GM12801 (cell line): ENCODE data around the gene SNTA1.

ENCODE experiments used
- CTCF ChIP-seq: IDR thresholded peaks from one replicate; pipeline ENCODE4 v1.5.1; 2011; ENCODE audit warnings: control low read depth; ENCODE audit not compliant: insufficient read length; ENCODE audit errors: extremely low read depth

The SNTA1 gene

GRCh38 chr20:33442136-33443005, 1.2 kb downstream of the SNTA1 start:
- no peak for TF ChIP-seq CTCF

- no peak for TF ChIP-seq CTCF
Measured at GRCh38 chr20:33441142-33441955, 2.2 kb downstream of the SNTA1 start.

GRCh38 chr20:33438481-33438880, 5.1 kb downstream of the SNTA1 start:
- TF ChIP-seq CTCF = no peak

- TF ChIP-seq CTCF = no peak
Measured at GRCh38 chr20:33437141-33437911, 6.2 kb downstream of the SNTA1 start.

GRCh38 chr20:33434434-33434833, 9.1 kb downstream of the SNTA1 start:
- no peak for TF ChIP-seq CTCF

- no peak for TF ChIP-seq CTCF
Measured at GRCh38 chr20:33433465-33434234, 9.9 kb downstream of the SNTA1 start.
